ENCODE data around the gene KRT13.

GRCh38 chr17:41483531-41483930 lies 21.9 kb downstream of the KRT13 start:
- no peak for TF ChIP-seq POLR2A (IDR thresholded peaks at IDR 0.05)
- TF ChIP-seq POLR2AphosphoS5 (IDR thresholded peaks at IDR 0.05) = no peak
- TF ChIP-seq CTCF (IDR thresholded peaks at IDR 0.05) = no peak
- no peak for TF ChIP-seq EP300 (IDR thresholded peaks at IDR 0.05)

Measured in gastroesophageal sphincter (tissue), 3 donors.